Measurements from ENCODE around the gene CEP89. TPM values are rescaled to one million over a fixed set of nuclear protein-coding genes. Genes with fewer than 3 reads are reported as not detected.

CEP89 gene
- total RNA-seq, 1 donor from 2014 or later = 32.9 TPM

GRCh38 chr19:32881766-32882165, 90.0 kb downstream of the CEP89 start:
- H3K36me3 Mint-ChIP-seq (ENCODE audit: unreplicated experiment) = peaks cover 11% of the 10 kb centered on the region
- no peaks in the 10 kb centered on the region for H3K4me1 Mint-ChIP-seq (ENCODE audit: unreplicated experiment)
- H3K9me3 Mint-ChIP-seq (ENCODE audit: unreplicated experiment) = no peaks in the 10 kb centered on the region
- H3K4me3 Mint-ChIP-seq (ENCODE audit: unreplicated experiment) = no peak overlapping the region
- peak; percentile 75 for DNase-seq (ENCODE audit: extremely low spot score, unreplicated experiment)
- TF ChIP-seq CTCF (IDR thresholded peaks at IDR 0.05) = no peak
- no peaks in the 10 kb centered on the region for H3K27me3 Mint-ChIP-seq (ENCODE audit: unreplicated experiment)
- H3K27ac Mint-ChIP-seq (ENCODE audit: unreplicated experiment) = no peak overlapping the region

GRCh38 chr19:32880622-32881021, 91.1 kb downstream of the CEP89 start:
- Mint-ChIP-seq H3K27ac (ENCODE audit: unreplicated experiment) (no peak overlapping the region), H3K4me3 (ENCODE audit: unreplicated experiment) (no peak overlapping the region), H3K9me3 (ENCODE audit: unreplicated experiment) (no peaks in the 10 kb centered on the region), H3K27me3 (ENCODE audit: unreplicated experiment) (no peaks in the 10 kb centered on the region), H3K36me3 (ENCODE audit: unreplicated experiment) (peaks cover 11% of the 10 kb centered on the region), H3K4me1 (ENCODE audit: unreplicated experiment) (no peaks in the 10 kb centered on the region)
- no peak for DNase-seq (ENCODE audit: extremely low spot score, unreplicated experiment)
- TF ChIP-seq CTCF (IDR thresholded peaks at IDR 0.05) = no peak

- Mint-ChIP-seq H3K27ac (ENCODE audit: unreplicated experiment) (no peak overlapping the region), H3K9me3 (ENCODE audit: unreplicated experiment) (no peaks in the 10 kb centered on the region), H3K36me3 (ENCODE audit: unreplicated experiment) (peaks cover 11% of the 10 kb centered on the region), H3K27me3 (ENCODE audit: unreplicated experiment) (no peaks in the 10 kb centered on the region), H3K4me1 (ENCODE audit: unreplicated experiment) (no peaks in the 10 kb centered on the region), H3K4me3 (ENCODE audit: unreplicated experiment) (no peak overlapping the region)
- peak; percentile 68 for DNase-seq (ENCODE audit: extremely low spot score, unreplicated experiment)
- no peak for TF ChIP-seq CTCF (IDR thresholded peaks at IDR 0.05)
These were observed 92.0 kb downstream of the CEP89 start for GRCh38 chr19:32879741-32880140.

- no peaks in the 10 kb centered on the region for H3K27me3 Mint-ChIP-seq (ENCODE audit: unreplicated experiment)
- TF ChIP-seq CTCF (IDR thresholded peaks at IDR 0.05) = no peak
- H3K4me3 Mint-ChIP-seq (ENCODE audit: unreplicated experiment) = no peak overlapping the region
- no peaks in the 10 kb centered on the region for H3K9me3 Mint-ChIP-seq (ENCODE audit: unreplicated experiment)
- H3K36me3 Mint-ChIP-seq (ENCODE audit: unreplicated experiment) = peaks cover 11% of the 10 kb centered on the region
- no peaks in the 10 kb centered on the region for H3K4me1 Mint-ChIP-seq (ENCODE audit: unreplicated experiment)
- DNase-seq (ENCODE audit: extremely low spot score, unreplicated experiment) = peak; percentile 70
- H3K27ac Mint-ChIP-seq (ENCODE audit: unreplicated experiment) = no peak overlapping the region
These were observed 92.8 kb downstream of the CEP89 start for GRCh38 chr19:32878988-32879387.

GRCh38 chr19:32877977-32878745, 93.6 kb downstream of the CEP89 start:
- no peaks in the 10 kb centered on the region for H3K9me3 Mint-ChIP-seq (ENCODE audit: unreplicated experiment)

More at GRCh38 chr19:32877977-32878745, 93.6 kb downstream of the CEP89 start:
- Mint-ChIP-seq H3K4me3 (ENCODE audit: unreplicated experiment) (no peak overlapping the region), H3K27me3 (ENCODE audit: unreplicated experiment) (no peaks in the 10 kb centered on the region), H3K4me1 (ENCODE audit: unreplicated experiment) (no peaks in the 10 kb centered on the region), H3K27ac (ENCODE audit: unreplicated experiment) (no peak overlapping the region), H3K36me3 (ENCODE audit: unreplicated experiment) (peaks cover 11% of the 10 kb centered on the region)
- peak; percentile 72 for DNase-seq (ENCODE audit: extremely low spot score, unreplicated experiment)
- TF ChIP-seq CTCF (IDR thresholded peaks at IDR 0.05) = no peak

Data from osteocyte (in vitro differentiated cells).